ENCODE data around the gene LURAP1L.

DNA sequence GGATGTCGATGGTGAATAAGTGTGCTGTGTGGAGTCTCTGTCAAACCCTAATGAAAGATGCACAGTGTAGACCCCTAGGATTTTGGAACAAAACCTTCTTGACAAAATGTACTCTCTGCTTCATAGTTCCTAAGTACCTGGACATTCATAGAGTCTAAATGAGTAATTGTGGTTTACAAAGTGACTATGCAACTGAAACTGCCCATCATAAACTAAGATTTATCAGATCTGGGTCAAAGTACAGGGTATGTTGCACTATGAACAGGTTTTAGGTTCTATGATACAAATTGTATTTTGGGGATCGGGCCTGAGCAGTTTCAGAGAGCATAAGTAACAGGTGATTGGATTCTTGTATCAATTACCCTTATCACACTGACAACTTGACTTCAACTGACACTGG is 79.4 kb downstream of the LURAP1L start:
- TF ChIP-seq GATA3 (IDR thresholded peaks at IDR 0.05; ENCODE audit: low read depth, low read length) (no peak), GATA2 (IDR thresholded peaks at IDR 0.05; ENCODE audit: low read depth, low read length) (no peak)

All from SH-SY5Y (cell line).